ENCODE data around the gene ERC1.

- no peak for TF ChIP-seq CTCF (IDR thresholded peaks at IDR 0.05; ENCODE audit: poor library complexity)
- TF ChIP-seq EZH2phosphoT487 (IDR thresholded peaks at IDR 0.05; ENCODE audit: low read depth, severe bottlenecking, unreplicated experiment) = no peak
- TF ChIP-seq EZH2 (IDR thresholded peaks at IDR 0.05; ENCODE audit: borderline replicate concordance) = no peak
These were observed 23.4 kb upstream of the ERC1 start for GRCh38 chr12:967641-968040.

Data from hepatocyte (in vitro differentiated cells).